Stimulated activated naive CD8-positive, alpha-beta T cell treated with anti-CD3 and anti-CD28 coated beads, Interleukin-15, amount 100 ng/mL, for 72 hours (primary cell): Measurements from ENCODE around the gene UCP2.
"Not testable (repeated sequence)": the region's sequence is repeated elsewhere in the genome, so short reads cannot be mapped to it uniquely, and the experiment has no call there.

Experiments
- ATAC-seq: fragments of 150-1000 bp; cut with Tn5 transposase; 2 replicates; pipeline ENCODE4 v1.10.0; 2021; ENCODE audit warnings: mild to moderate bottlenecking, moderate library complexity
- DNase-seq, 2 donors: peaks; one replicate each; pipeline ENCODE4 v3.0.0; 2021 to 2022
- H3K27ac Mint-ChIP-seq, 2 donors: one replicate each; pipeline ENCODE4 v1.8.0; 2022; ENCODE audit warnings: mild to moderate bottlenecking in 2 of 2, mixed read lengths in 2 of 2, moderate library complexity in 2 of 2
- H3K27me3 Mint-ChIP-seq: one replicate; pipeline ENCODE4 v1.8.0; 2022; ENCODE audit warnings: mixed read lengths
- H3K4me1 Mint-ChIP-seq: one replicate; pipeline ENCODE4 v1.8.0; 2022; ENCODE audit warnings: mild to moderate bottlenecking, mixed read lengths
- H3K4me3 Mint-ChIP-seq, 2 donors: one replicate each; pipeline ENCODE4 v1.8.0; 2022; ENCODE audit warnings: mild to moderate bottlenecking in 2 of 2, mixed read lengths in 2 of 2, moderate library complexity in 1 of 2
- H3K9me3 Mint-ChIP-seq, 2 donors: one replicate each; pipeline ENCODE4 v1.8.0; 2022; ENCODE audit warnings: mixed read lengths in 2 of 2

Gene UCP2

DNA sequence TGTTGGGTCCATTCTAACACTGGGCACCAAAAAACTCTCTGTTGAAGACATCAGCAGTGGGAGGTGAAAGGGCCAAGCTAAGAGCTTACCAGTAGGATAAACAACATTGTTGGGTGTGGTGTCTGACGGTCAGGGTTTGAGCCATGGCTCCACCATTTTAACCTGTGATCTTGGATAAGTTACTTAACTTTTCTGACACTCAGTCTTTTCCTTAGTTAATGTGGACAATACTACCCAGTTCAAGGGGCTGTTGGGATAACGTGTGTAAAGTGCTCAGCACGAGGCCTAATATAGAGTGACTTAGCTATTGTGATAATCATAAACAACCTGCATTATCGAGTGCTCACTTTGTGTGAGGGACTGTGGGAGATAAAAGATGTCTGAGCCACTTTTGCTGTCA is 20.2 kb upstream of the UCP2 start:
- H3K4me3 Mint-ChIP-seq = no peak overlapping the region
- ATAC-seq (no peak), DNase-seq (no peak)
- H3K27ac Mint-ChIP-seq = no peak overlapping the region
- H3K9me3 Mint-ChIP-seq = no peaks in the 10 kb centered on the region
- H3K4me1 Mint-ChIP-seq = peaks cover 92% of the 10 kb centered on the region
- no peaks in the 10 kb centered on the region for H3K27me3 Mint-ChIP-seq

DNA sequence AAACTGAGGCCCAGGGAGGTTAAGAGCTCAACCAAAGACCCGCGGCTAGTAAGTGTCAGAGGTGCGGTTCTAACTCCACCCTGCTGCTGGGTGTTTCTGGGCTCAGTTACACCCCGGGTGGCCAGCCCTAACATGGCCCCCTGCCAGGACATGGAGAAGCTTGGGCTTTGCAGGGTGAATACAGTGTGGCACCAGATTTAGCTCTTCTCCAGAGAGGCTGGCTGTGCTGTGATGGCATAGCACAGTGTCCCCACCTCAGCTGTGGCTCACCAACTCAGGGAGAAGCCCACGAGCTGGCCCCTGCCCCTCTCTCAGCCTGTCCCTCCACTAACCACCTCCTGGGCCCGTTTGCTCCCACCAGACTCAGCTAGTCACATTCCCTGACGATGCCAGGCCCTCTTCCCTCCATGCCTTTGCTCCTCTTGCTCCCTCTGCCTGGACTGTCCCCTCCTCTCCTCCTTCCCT is 19.2 kb upstream of the UCP2 start:
- no peak overlapping the region for H3K27ac Mint-ChIP-seq
- DNase-seq = no peak
- no peaks in the 10 kb centered on the region for H3K27me3 Mint-ChIP-seq
- no peak overlapping the region for H3K4me3 Mint-ChIP-seq
- H3K9me3 Mint-ChIP-seq = no peaks in the 10 kb centered on the region
- no peak for ATAC-seq
- peaks cover 92% of the 10 kb centered on the region for H3K4me1 Mint-ChIP-seq

DNA sequence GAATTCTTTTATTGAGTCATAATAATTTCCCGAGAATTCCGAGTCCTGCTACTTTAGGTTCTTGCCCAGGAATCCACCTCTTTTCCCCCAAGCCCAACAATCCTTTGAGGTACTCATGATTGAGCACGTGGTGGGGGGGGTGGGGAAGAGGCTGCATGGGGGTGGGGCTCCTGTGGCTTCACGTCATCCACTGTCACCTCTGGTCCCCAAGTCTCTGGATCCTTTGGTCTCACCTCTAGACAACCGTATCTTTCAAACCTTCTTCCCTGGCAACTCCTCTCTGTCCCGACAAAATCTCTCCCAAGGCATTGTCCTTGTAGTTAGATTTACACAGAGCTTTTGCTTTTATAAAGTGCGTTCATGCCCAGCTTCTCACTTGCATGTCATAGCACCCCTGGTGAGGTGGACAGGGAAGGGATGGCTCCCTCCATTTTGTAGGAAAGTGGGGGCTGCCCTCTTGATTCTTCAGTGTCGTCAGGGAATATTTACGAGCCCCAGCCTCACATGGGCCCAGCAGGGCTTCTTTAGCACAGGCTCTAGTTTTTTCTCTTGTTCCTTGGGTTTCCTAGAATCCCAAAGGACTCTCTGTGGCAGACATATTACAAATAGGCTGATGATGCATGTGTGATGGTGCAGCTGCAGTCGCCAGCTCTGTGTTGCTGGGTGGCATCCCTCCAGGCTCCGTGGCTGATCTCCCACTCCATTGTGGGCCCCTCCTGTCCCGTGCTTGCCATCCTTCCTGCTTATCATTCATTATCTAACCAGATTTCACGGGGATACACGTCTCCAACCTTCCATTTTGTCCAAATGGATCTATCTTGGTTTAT is 17.9 kb upstream of the UCP2 start:
- ATAC-seq = no peak
- Mint-ChIP-seq H3K4me1 (peaks cover 92% of the 10 kb centered on the region), H3K27ac (no peak overlapping the region), H3K4me3 (no peak overlapping the region), H3K27me3 (no peaks in the 10 kb centered on the region), H3K9me3 (no peaks in the 10 kb centered on the region)
- no peak for DNase-seq

DNA sequence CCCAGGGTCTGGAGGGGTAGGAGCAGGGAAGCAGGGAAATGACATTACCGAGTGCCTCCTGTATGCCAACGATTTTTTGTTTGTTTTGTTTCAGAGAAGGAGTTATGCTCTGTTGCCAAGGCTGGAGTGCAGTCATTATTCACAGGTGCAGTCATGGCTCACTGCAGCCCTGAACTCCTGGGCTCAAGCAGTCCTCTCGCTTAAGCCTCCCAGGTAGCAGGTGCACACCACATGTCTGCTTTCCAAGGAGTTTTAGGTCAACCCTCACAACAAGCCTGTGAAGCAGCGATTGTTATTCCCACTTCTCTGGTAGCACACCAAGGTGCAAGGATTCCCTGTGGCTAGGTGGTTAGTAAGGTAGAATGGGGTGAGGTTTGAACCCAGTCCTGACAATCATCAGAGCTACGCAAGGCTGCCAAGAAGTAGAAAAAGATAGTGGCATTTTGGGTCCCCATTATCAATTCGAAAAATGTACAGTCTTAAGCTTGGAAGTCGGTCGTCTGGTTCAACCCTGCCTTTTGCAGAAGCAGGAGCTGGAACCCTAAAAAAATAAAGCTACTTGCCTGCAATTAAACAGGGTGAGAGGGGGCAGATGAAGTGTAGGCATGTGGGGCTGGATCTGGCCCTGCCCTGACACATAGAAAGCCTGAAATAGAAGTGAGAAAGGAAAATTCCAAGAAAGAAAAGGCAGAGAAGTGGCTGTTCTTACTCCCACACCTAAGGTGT is 17.1 kb upstream of the UCP2 start:
- DNase-seq (no peak), ATAC-seq (no peak)
- H3K4me1 Mint-ChIP-seq = peaks cover 92% of the 10 kb centered on the region
- H3K4me3 Mint-ChIP-seq = peak overlapping the region in 1 of 2 donors; percentile 5
- no peaks in the 10 kb centered on the region for H3K9me3 Mint-ChIP-seq
- no peaks in the 10 kb centered on the region for H3K27me3 Mint-ChIP-seq
- peak overlapping the region; percentile 5 to 62 for H3K27ac Mint-ChIP-seq

DNA sequence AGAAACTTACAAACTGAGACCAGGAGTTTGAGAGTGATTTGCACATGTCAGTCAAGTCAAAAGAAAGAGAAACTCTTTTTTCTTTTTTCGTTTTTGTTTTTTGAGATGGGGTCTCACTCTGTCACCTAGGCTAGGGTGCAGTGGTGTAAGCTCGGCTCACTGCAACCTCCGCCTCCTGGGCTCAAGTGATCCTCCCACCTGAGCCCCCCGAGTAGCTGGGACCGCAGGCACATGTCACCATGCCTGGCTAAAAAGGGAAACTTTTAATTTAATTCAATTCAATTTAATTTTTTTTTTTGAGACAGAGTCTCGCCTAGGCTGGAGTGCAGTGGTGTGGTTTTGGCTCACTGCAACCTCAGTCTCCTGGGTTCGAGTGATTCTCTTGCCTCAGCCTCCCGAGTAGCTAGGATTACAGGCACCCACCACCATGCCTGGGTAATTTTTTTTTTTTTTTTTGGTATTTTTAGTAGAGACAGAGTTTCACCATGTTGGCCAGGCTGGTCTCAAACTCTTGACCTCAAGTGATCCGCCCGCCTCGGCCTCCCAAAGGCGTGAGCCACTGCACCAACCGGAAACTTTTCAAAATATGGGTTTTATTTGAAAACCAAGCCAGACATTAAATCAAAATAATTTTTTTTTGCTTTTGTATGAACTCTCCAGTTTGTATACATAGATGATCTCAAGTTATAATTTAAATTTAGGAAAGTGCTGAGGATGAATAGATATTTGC is 16.4 kb upstream of the UCP2 start:
- H3K27ac Mint-ChIP-seq = peak overlapping the region; percentile 19 to 62
- H3K27me3 Mint-ChIP-seq = no peaks in the 10 kb centered on the region
- H3K9me3 Mint-ChIP-seq = no peaks in the 10 kb centered on the region
- DNase-seq = no peak
- ATAC-seq = no peak
- peaks cover 89% of the 10 kb centered on the region for H3K4me1 Mint-ChIP-seq
- no peak overlapping the region for H3K4me3 Mint-ChIP-seq

DNA sequence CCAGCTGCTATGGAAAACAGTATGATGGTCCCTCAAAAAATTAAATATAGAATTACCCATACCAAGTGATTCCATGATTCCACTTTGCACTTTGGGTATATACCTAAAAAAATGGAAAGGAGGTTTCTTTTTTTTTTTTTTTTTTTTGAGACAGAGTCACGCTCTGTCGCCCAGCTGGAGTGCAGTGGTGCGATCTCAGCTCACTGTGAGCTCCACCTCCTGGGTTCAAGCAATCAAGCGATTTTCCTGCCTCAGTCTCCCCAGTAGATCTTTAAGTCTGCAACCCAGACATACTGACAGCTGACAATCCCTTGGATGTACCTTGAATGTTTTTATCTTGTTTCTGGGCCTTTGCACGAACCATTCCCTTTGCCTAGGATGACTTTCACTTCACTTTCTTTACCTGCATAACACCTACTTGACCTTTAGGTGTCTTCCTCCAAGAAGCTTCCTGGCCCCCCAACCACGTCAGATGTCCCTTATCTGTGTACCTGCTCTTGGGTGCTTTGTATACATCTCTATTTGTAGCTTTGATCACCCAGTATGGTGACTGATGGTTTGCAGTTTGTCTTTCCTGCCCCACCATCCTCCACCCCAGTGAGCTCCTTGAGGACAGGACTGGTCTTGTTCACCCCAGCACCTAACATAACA is 14.6 kb upstream of the UCP2 start:
- Mint-ChIP-seq H3K27ac (peak overlapping the region in 1 of 2 donors; percentile 24), H3K4me3 (peak overlapping the region; percentile 12 to 46), H3K9me3 (no peaks in the 10 kb centered on the region), H3K27me3 (no peaks in the 10 kb centered on the region), H3K4me1 (peaks cover 90% of the 10 kb centered on the region)
- ATAC-seq = no peak
- no peak for DNase-seq

DNA sequence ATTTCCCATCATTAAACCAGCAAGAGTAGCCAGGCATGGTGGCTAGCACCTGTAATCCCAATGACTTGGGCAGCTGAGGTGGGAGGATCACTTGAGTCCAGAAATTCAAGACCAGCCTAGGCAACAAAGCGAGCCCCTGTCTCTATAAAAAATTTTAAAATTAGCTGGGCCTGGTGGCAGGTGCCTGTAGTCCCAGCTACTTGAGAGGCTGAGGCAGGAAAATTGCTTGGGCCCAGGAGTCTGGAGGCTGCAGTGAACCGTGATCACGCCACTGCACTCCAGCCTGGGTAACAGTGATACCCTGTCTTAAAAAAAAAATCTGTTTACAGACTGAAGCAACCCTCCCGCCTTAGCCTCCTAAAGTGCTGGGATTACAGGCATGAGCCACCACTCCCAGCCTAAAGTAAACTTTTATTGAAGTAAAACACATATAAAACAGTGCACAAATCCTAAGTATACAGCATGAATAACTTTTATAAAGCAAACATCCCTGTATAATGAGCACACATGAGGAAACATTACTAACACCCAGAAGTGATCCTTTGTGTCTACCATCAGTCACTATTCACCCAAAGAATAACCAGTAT is 13.6 kb upstream of the UCP2 start:
- peak overlapping the region; percentile 73 to 90 for H3K4me3 Mint-ChIP-seq
- H3K9me3 Mint-ChIP-seq = no peaks in the 10 kb centered on the region
- no peaks in the 10 kb centered on the region for H3K27me3 Mint-ChIP-seq
- H3K27ac Mint-ChIP-seq = peak overlapping the region; percentile 97 to 100
- peak; percentile 11 for ATAC-seq
- H3K4me1 Mint-ChIP-seq = peaks cover 93% of the 10 kb centered on the region
- no peak for DNase-seq

DNA sequence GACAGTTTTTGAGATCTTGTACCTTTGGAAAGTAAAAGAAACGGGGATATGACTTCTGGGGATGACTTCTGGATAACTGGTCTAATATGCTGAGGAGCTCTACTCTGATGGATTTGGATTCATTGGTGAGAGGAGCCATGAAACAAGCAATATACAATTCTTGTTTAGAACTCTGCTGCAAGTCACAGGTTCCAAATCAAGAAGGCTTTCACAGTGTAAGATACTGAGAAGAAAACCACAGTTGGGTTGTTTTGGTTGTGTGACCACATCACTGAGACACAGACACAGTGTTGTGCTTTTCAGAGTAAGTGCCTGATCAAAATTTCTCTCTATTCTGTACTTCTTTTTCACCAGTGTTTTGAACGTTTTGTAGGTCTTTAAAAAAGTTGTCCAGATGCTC is 13.1 kb upstream of the UCP2 start:
- no peaks in the 10 kb centered on the region for H3K27me3 Mint-ChIP-seq
- DNase-seq (peak in 1 of 2 donors; percentile 47), ATAC-seq (peak; percentile 88)
- no peaks in the 10 kb centered on the region for H3K9me3 Mint-ChIP-seq
- H3K27ac Mint-ChIP-seq = peak overlapping the region; percentile 97 to 100
- H3K4me3 Mint-ChIP-seq = peak overlapping the region; percentile 73 to 90
- H3K4me1 Mint-ChIP-seq = peaks cover 93% of the 10 kb centered on the region

DNA sequence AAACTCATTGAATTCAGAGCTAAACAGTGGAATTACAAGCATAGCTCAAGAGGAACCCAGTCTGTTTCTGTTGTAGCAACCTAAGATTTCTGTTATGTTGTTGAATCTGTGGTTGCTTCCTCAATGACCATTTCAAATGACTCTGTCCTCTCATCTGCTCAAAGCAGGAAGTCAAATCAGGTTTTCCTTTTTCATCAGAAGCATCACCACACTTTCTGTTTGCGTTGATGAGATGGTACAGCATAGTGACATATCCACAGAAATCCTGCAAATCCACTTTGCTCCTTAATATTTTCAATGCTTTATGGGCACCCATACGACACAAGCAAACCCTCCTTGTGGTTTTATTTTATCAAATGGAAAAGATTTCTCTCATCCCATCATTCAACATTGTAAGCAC is 12.6 kb upstream of the UCP2 start:
- Mint-ChIP-seq H3K4me3 (peak overlapping the region; percentile 73 to 90), H3K4me1 (peaks cover 90% of the 10 kb centered on the region), H3K27me3 (no peaks in the 10 kb centered on the region), H3K27ac (peak overlapping the region; percentile 97 to 100), H3K9me3 (no peaks in the 10 kb centered on the region)
- peak; percentile 89 for ATAC-seq
- DNase-seq = no peak

DNA sequence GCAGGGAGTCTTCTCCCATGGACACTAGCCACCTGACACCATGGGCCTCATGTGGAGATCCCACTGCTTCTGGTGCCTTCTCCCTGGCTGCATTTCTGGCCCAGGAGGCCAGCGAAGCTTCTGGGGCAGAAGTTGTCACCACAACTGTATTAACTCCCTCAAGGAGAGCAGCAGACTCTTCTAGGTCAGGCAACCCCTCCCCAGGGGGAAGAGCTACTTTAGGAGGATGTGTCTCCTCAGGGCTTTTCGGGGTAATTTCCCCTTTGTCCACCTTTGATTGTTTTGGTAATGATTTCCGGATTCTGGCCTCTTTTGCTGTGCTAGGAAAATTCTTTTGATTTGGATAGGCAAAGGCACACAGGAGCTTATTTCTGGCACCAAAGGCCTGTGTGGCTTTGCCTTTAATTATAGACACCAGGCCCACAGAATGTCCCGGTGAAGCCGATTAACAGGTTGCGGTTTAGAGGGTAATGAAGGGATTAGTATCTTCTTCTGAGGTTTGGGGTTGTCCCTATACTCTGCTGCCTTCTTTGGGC is 8.9 kb upstream of the UCP2 start:
- DNase-seq = no peak
- Mint-ChIP-seq H3K27me3 (no peaks in the 10 kb centered on the region), H3K27ac (peak overlapping the region in 1 of 2 donors; percentile 6), H3K9me3 (no peaks in the 10 kb centered on the region), H3K4me3 (no peak overlapping the region), H3K4me1 (peaks cover 54% of the 10 kb centered on the region)
- ATAC-seq = no peak

DNA sequence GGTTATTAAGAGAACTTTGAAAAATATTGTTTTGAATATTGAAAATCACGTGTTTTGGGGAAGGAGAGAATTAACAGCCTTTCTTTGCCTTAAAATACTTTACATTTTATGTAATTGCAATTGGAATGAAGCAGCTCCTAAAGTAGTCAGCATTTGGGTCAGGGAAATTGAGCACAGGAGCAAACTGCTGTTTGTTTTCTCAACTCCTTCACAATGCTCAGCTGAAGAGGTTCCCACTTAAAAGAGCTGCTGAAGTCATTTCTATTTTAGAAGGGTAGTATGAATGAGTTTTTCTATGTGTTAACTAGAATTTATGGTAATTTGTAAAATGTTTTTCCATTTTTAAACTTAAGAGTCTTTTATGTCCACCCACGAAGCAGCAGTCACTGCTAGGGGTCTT is 8.1 kb upstream of the UCP2 start:
- Mint-ChIP-seq H3K4me3 (no peak overlapping the region), H3K9me3 (no peaks in the 10 kb centered on the region), H3K27me3 (no peaks in the 10 kb centered on the region), H3K27ac (peak overlapping the region in 1 of 2 donors; percentile 19), H3K4me1 (peaks cover 50% of the 10 kb centered on the region)
- ATAC-seq = no peak
- DNase-seq = no peak

DNA sequence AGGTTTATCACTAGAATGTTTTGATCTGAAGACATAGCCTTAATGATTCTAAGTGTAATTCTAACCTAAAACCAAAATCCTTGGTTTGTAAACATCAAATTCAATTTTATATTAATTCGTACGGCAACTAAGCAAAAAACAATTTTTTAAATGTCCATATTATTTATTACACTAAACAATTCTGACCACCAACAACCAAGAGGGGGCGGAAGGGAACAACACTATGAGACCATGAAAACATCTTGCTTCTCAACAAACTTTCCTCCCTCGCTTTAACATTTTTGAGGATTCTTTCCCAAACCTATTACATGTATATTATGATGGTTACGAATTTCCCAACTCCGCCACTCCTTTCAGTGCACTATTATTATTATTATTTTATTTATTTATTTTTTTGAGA is 6.5 kb upstream of the UCP2 start:
- H3K27ac Mint-ChIP-seq = no peak overlapping the region
- ATAC-seq (no peak), DNase-seq (no peak)
- peaks cover 52% of the 10 kb centered on the region for H3K4me1 Mint-ChIP-seq
- H3K27me3 Mint-ChIP-seq = no peaks in the 10 kb centered on the region
- H3K4me3 Mint-ChIP-seq = no peak overlapping the region
- H3K9me3 Mint-ChIP-seq = no peaks in the 10 kb centered on the region

DNA sequence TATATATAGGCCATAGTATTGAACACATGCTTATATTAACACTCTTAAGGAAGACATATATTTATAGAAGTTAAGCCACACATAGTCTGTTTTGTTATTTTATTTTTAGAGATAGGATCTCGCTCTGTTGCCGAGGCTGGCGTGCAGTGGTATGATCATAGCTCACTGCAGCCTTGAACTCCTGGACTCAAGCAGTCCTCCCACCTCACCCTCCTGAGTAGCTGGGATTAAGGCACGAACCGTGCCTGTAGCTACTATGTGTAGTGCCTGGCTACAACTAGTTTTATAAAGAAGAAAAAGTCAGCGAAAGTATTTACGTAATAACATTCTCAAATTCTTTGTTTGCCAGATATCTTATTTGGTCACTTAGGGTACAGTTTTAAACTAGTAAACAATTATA is 5.6 kb upstream of the UCP2 start:
- ATAC-seq (no peak), DNase-seq (no peak)
- H3K27me3 Mint-ChIP-seq = no peaks in the 10 kb centered on the region
- no peaks in the 10 kb centered on the region for H3K9me3 Mint-ChIP-seq
- no peak overlapping the region for H3K4me3 Mint-ChIP-seq
- H3K4me1 Mint-ChIP-seq = peaks cover 53% of the 10 kb centered on the region
- H3K27ac Mint-ChIP-seq = no peak overlapping the region

DNA sequence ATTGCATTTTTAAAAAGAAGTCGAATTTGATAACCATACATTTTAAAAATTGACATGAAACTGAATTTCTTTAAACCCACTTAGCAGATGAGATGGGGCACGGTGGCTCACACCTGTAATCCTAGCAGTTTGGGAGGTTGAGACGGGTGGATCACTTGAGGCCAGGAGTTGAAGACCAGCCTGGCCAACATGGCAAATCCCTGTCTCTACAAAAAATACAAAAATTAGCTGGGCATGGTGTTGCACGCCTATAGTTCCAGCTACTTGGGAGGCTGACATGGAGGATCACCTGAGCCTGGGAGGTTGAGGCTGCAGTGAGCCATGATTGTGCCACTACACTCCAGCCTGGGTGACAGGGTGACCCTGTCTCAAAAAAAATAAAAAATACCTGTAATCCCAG is 3.0 kb upstream of the UCP2 start:
- not testable (repeated sequence) for H3K9me3 Mint-ChIP-seq, H3K27ac Mint-ChIP-seq, H3K27me3 Mint-ChIP-seq, ATAC-seq, DNase-seq
- Mint-ChIP-seq H3K4me1 (peaks cover 34% of the 10 kb centered on the region), H3K4me3 (peak overlapping the region; percentile 14)
